ENCODE data around the gene MMP15.

The MMP15 gene

GRCh38 chr16:58032710-58033293, 7.2 kb downstream of the MMP15 start:
- FAIRE-seq (no peak), DNase-seq (ENCODE audit: insufficient read length, low spot score) (no peak)

- DNase-seq (ENCODE audit: insufficient read length, low spot score), result no peak
- no peak for FAIRE-seq
Observed at GRCh38 chr16:58034128-58034685, 8.7 kb downstream of the MMP15 start.

- FAIRE-seq (no peak), DNase-seq (ENCODE audit: insufficient read length, low spot score) (no peak)
Observed at GRCh38 chr16:58034774-58035173, 9.2 kb downstream of the MMP15 start.

DNA sequence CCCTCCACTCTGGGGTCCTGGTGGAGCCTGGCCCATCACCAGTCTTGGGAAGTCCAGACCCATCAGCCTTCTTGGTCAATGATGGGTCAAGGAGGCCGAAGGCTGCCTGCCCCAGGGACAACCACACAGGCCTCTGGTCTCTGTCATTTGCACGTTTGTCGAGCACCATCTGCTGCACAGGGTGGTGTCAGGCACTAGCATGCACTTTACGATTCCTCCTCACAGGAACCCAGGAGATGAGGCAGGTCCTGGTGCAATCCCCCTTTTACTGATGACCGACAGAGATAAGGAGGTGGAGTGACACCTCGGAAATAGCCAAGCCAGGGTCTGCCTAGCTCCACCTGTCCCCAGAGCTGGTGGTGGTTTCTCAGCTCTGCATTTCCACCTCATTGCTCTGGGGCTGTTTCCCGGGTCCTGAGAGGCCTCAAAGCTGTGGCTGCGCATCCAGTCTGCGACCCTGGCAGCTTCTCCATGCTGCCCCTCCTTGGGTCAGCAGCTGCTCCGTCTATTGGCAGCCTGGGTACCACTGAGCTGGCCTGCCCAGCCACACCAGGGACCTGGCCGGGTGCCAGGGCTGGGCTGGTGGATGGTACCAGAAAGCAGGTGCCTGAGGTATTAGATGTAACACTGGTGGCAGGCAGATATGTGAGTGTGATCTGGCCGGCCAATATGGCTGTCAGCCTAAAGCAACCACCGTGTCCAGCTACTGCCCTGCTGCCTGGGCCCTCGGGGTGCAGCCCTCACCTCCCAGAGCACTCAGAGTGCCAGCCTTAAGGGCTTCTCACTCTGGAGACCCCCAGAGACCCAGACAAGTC, 10.0 kb downstream of the MMP15 start:
- no peak for DNase-seq (ENCODE audit: insufficient read length, low spot score)
- FAIRE-seq, result peak; percentile 46

DNA sequence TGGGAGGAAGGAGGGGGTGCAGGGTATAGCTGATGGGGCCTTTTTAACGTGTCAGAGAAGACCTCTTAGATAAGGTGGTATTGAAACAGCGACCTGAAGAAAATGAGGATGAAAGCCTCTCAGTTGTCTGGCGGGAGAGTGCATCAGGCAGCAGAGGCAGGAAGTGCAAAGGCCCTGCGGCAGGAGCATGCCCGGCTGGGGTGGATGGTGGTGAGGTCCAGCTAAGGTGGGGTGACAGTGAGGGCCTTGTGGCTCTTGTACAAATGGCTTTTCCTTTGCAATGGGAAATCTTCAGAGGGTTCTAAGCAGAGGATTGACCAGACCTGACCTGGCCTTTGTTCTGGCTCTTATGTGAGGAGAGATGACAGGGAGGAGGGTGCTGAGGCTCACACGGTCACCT, 11.4 kb downstream of the MMP15 start:
- FAIRE-seq (no peak), DNase-seq (ENCODE audit: insufficient read length, low spot score) (no peak)

DNA sequence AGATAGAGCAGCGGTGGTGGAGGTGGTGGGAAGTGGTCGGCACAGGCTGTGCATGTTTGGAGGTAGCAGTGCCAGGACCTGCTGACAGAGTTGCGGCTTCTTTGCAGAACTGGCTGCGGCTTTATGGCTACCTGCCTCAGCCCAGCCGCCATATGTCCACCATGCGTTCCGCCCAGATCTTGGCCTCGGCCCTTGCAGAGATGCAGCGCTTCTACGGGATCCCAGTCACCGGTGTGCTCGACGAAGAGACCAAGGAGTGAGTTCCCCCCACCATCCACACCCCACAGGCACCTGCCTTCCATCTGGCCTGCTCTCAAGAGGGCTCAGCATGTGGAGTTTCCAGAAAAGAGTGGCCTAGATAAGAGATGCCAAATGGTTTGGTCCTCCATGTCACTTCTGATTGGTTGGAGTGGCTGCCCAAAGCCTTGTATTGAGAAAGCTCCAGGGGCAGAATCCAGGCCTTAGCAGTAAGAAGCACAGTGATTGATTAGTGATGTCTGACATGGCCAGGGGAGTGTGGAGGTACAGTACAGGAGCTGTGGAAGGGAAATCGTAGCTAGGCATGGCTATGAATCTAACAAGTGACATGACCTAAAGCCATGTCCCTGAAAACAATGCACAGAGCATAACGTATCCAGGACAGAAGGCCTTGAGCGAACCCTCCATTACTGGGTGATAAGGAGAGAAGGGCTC, 12.0 kb downstream of the MMP15 start:
- FAIRE-seq, result no peak
- no peak for DNase-seq (ENCODE audit: insufficient read length, low spot score)

DNA sequence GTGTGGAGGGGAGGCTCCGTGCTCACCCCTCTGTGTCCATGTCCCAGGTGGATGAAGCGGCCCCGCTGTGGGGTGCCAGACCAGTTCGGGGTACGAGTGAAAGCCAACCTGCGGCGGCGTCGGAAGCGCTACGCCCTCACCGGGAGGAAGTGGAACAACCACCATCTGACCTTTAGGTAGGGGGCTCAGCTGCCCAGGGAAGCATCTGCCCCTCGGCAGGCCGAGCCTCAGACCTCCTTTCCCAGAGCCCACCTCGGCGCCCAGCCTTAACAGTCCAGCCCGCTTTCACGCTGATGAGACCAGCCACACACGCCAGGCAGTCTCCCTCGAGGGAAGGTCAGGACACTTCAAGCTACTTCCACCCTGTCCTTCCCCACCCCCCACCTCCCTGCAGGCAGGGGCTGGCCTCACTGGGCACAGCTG, 12.7 kb downstream of the MMP15 start:
- DNase-seq (ENCODE audit: insufficient read length, low spot score) (no peak), FAIRE-seq (no peak)

DNA sequence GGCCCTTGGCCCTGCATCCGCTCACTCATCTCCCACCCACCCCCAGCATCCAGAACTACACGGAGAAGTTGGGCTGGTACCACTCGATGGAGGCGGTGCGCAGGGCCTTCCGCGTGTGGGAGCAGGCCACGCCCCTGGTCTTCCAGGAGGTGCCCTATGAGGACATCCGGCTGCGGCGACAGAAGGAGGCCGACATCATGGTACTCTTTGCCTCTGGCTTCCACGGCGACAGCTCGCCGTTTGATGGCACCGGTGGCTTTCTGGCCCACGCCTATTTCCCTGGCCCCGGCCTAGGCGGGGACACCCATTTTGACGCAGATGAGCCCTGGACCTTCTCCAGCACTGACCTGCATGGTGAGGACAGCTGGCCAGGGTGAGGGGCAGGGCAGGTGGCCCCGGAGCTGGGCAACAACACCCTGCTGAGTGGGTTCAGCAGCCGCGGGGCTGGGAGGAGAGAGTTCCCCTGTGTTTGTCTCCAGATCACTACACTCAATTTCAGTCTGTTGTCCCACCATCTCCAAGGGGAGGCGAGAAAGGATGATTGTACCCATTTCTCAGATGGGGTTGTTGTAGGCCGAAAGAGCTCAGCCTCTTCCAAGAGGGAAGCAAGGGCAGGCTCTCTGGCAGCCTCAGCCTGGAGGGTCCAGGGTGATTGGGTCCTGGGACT, 14.4 kb downstream of the MMP15 start:
- FAIRE-seq, result no peak
- no peak for DNase-seq (ENCODE audit: insufficient read length, low spot score)

DNA sequence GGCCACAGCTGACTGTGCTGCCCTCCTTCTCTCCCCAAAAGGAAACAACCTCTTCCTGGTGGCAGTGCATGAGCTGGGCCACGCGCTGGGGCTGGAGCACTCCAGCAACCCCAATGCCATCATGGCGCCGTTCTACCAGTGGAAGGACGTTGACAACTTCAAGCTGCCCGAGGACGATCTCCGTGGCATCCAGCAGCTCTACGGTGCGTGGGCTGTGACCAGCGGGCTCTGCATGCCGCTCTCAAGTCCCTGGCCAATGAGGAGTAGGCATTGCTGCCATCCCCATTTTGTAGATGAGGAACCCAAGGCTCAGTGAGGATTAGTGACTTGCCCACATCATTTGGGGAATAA, 14.9 kb downstream of the MMP15 start:
- DNase-seq (ENCODE audit: insufficient read length, low spot score) (no peak), FAIRE-seq (no peak)

- DNase-seq (ENCODE audit: insufficient read length, low spot score) (no peak), FAIRE-seq (no peak)
Observed at GRCh38 chr16:58040945-58041627, 15.5 kb downstream of the MMP15 start.

DNA sequence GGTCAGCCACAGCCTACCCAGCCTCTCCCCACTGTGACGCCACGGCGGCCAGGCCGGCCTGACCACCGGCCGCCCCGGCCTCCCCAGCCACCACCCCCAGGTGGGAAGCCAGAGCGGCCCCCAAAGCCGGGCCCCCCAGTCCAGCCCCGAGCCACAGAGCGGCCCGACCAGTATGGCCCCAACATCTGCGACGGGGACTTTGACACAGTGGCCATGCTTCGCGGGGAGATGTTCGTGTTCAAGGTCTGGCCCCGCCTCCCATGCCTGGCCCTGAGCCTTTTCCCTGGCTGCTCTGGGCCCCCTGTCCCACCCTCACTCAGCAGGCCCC, 16.0 kb downstream of the MMP15 start:
- DNase-seq (ENCODE audit: insufficient read length, low spot score) (no peak), FAIRE-seq (no peak)

GRCh38 chr16:58042001-58042885, 16.7 kb downstream of the MMP15 start:
- DNase-seq (ENCODE audit: insufficient read length, low spot score) (no peak), FAIRE-seq (peak; percentile 48)

GRCh38 chr16:58042886-58043515, 17.4 kb downstream of the MMP15 start:
- peak; percentile 31 for FAIRE-seq

GRCh38 chr16:58043571-58044155, 18.1 kb downstream of the MMP15 start:
- DNase-seq (ENCODE audit: insufficient read length, low spot score) (no peak), FAIRE-seq (no peak)

More at GRCh38 chr16:58042886-58043515, 17.4 kb downstream of the MMP15 start:
- DNase-seq (ENCODE audit: insufficient read length, low spot score), result no peak

GRCh38 chr16:58044266-58045019, 18.9 kb downstream of the MMP15 start:
- no peak for DNase-seq (ENCODE audit: insufficient read length, low spot score)
- no peak for FAIRE-seq

GRCh38 chr16:58045096-58045495, 19.5 kb downstream of the MMP15 start:
- FAIRE-seq (no peak), DNase-seq (ENCODE audit: insufficient read length, low spot score) (no peak)

DNA sequence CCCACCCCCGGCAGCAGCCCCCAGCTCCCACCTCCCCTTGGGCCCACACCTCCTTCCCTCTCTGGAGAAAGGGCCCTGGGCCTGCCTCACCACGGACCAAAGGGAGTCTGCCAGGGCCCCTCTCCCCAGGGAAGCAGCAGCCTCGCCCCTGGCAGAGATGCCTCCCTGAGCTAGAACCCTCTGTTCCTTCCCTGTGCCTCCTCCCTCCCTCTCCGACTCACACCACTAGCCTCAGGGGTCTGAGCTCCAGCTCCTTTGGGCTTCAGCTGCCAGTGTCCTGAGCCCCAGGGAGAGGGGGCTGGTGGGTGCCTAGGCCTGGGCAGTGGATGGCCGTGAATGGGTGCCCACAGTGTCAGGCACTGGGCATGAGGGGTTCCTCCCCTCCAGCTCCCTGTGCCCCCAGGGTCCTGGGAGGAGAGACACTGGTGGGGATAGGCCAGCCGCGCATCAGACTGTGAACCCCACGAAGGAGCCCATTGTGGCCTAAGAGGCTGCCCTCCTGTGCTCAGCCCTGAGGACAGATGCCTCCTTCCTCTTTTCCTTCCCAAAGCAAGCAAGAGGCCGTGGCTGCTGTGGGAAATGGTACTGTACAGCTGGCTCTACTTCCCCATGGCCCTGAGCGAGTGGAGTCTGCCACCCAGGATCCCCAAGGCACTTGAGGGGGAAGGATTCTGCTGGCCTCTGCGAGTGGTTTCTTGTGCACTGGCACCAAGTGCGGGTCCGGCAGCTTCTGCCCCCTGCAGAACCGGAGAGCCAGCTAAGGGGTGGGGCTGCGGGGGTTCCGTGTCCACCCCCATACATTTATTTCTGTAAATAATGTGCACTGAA, 20.7 kb downstream of the MMP15 start:
- FAIRE-seq (no peak), DNase-seq (ENCODE audit: insufficient read length, low spot score) (no peak)

All from HTR-8/SVneo (cell line).